PFSK-1 (cell line): ENCODE measurements around the gene MTF2.

Experiments used
- POLR2AphosphoS5 ChIP-seq: IDR thresholded peaks from 2 replicates; pipeline ENCODE4 v1.6.1; 2012; ENCODE audit warnings: low read depth, mild to moderate bottlenecking, control low read depth, low read length, moderate library complexity
- REST ChIP-seq, 2 experiments: IDR thresholded peaks; 2 replicates each; pipeline versions ENCODE4 v1.6.1 to v1.8.0; 2011 to 2012; ENCODE audit warnings: low read depth in 2 of 2, low read length in 2 of 2, control low read depth in 1 of 2, inconsistent platforms in 1 of 2, mild to moderate bottlenecking in 1 of 2, moderate library complexity in 1 of 2; ENCODE audit not compliant: insufficient read depth in 1 of 2
- TAF1 ChIP-seq: IDR thresholded peaks from 2 replicates; pipeline ENCODE4 v1.6.1; 2012; ENCODE audit warnings: low read length, control low read depth, borderline replicate concordance; ENCODE audit not compliant: insufficient read depth

- TF ChIP-seq POLR2AphosphoS5 (no peak), TAF1 (no peak), REST (IDR thresholded peaks at IDR 0.05; ENCODE audit: insufficient read depth in 1 of 2, low read depth in 2 of 2, low read length in 2 of 2) (no peak)
These were observed 58.7 kb downstream of the MTF2 start for GRCh38 chr1:93137604-93138292.
